Measurements from ENCODE around the gene NUMBL. TPM values are rescaled to one million over a fixed set of nuclear protein-coding genes. Genes with fewer than 3 reads are reported as not detected.

NUMBL gene
- total RNA-seq, 1 donor from 2014 or later: 9.0 TPM

Other genes starting within 250 kb of the NUMBL start
- gene SERTAD3, start 246.3 kb downstream of the NUMBL start, total RNA-seq: 8.1 and 11.2 TPM in 2 replicates
- gene BLVRB, start 224.9 kb downstream of the NUMBL start, total RNA-seq: 8.6 and 13.1 TPM in 2 replicates
- 0.20 and 0.57 TPM in 2 replicates for gene SPTBN4, start 223.7 kb downstream of the NUMBL start, total RNA-seq
- gene SHKBP1, start 113.8 kb downstream of the NUMBL start, total RNA-seq: 141 and 150 TPM in 2 replicates
- 52.0 and 62.1 TPM in 2 replicates for gene LTBP4, start 89.3 kb downstream of the NUMBL start, total RNA-seq
- 27.1 and 30.6 TPM in 2 replicates for gene COQ8B, start 26.2 kb upstream of the NUMBL start, total RNA-seq
- 4.7 and 5.1 TPM in 2 replicates for gene ITPKC, start 26.5 kb upstream of the NUMBL start, total RNA-seq
- 16.6 and 17.0 TPM in 2 replicates for gene ACTMAP, start 59.8 kb upstream of the NUMBL start, total RNA-seq
- gene SNRPA, start 60.6 kb upstream of the NUMBL start, total RNA-seq: 163 TPM in 2 replicates
- gene MIA, start 84.9 kb upstream of the NUMBL start, total RNA-seq: 0.57 and 0.59 TPM in 2 replicates
- 42.3 and 45.6 TPM in 2 replicates for gene RAB4B, start 87.6 kb upstream of the NUMBL start, total RNA-seq
- gene EGLN2, start 108.5 kb upstream of the NUMBL start, total RNA-seq: 106 and 118 TPM in 2 replicates
- not detected in 2 replicates for gene CYP2A6, start 159.8 kb upstream of the NUMBL start, total RNA-seq
- not detected in 2 replicates for gene CYP2A7, start 191.6 kb upstream of the NUMBL start, total RNA-seq